Endothelial cell of umbilical vein (primary cell): Measurements from ENCODE around the gene SRRM4. TPM values are rescaled to one million over a fixed set of nuclear protein-coding genes. Genes with fewer than 3 reads are reported as not detected.

Experiments
- BruUV-seq: library from RNA; stranded (reverse); fragments of 400-500 nt; replicated peaks from 2 replicates; lab custom pipeline; 2021; lab: Mats Ljungman, UMichigan
- CTCF ChIA-PET: fragments of 300-600, 350-600 bp; sonication (Branson Sonifier 250); formaldehyde crosslinking; loops from one replicate; lab custom pipeline; 2021; ENCODE audit warnings: antibody characterized with exemption, inconsistent platforms; lab: Charles Lee
- POLR2A ChIA-PET: fragments of 300-600, 350-600 bp; sonication (Branson Sonifier 250); formaldehyde crosslinking; loops from one replicate; lab custom pipeline; 2021; ENCODE audit warnings: antibody characterized with exemption, inconsistent platforms; lab: Charles Lee
- DNase-seq: peaks from one replicate; pipeline ENCODE4 v3.0.0-alpha.2; 2011; ENCODE audit warnings: low read depth, low spot score
- FAIRE-seq: peaks from 2 replicates; lab custom pipeline; 2011; peaks lifted over from hg19 to GRCh38; lab: Jason Lieb, UNC
- H2AFZ ChIP-seq: 2 replicates; pipeline ENCODE4 v1.6.0; 2012; ENCODE audit warnings: low read depth, low read length, control low read depth, inconsistent platforms
- H3K27ac ChIP-seq: 2 replicates; pipeline ENCODE4 v1.5.1; 2011; ENCODE audit warnings: low read depth, mild to moderate bottlenecking, control low read depth, low read length, moderate library complexity; ENCODE audit not compliant: insufficient read depth
- H3K27me3 ChIP-seq, 2 experiments: 2 replicates each; pipeline versions ENCODE4 v1.6.0 to v1.6.1; 2011; ENCODE audit warnings: low read length in 2 of 2, mixed read lengths in 1 of 2; ENCODE audit not compliant: control insufficient read depth in 2 of 2, insufficient read depth in 2 of 2
- H3K36me3 ChIP-seq, 2 experiments: 2 replicates in 1 of 2; 3 replicates in 1 of 2; pipeline ENCODE4 v1.5.1; 2011; ENCODE audit warnings: low read length in 2 of 2, mild to moderate bottlenecking in 1 of 2, moderate library complexity in 1 of 2; ENCODE audit not compliant: control insufficient read depth in 2 of 2, insufficient read depth in 2 of 2; ENCODE audit errors: extremely low read depth in 1 of 2
- H3K4me1 ChIP-seq: 3 replicates; pipeline ENCODE4 v1.5.1; 2011; ENCODE audit warnings: mild to moderate bottlenecking, low read length; ENCODE audit not compliant: control insufficient read depth, insufficient read depth; ENCODE audit errors: extremely low read depth
- H3K4me2 ChIP-seq: 2 replicates; pipeline ENCODE4 v1.6.1; 2011; ENCODE audit warnings: low read length, control low read depth, mixed read lengths; ENCODE audit not compliant: insufficient read depth
- H3K4me3 ChIP-seq, 3 experiments: fragments of 200-600 bp in 1 of 3; sonication (generic), shearing (Covaris generic) in 1 of 3; replicated peaks in 1 of 3; 2 replicates each; pipeline ENCODE4 v1.5.1; 2011 to 2016; ENCODE audit warnings: control low read depth in 3 of 3, low read length in 3 of 3, mild to moderate bottlenecking in 2 of 3, inconsistent platforms in 1 of 3, low read depth in 1 of 3, moderate library complexity in 1 of 3; ENCODE audit not compliant: insufficient read depth in 1 of 3
- H3K79me2 ChIP-seq: 2 replicates; pipeline ENCODE4 v1.6.0; 2012; ENCODE audit warnings: low read length, inconsistent platforms; ENCODE audit not compliant: control insufficient read depth, insufficient read depth
- H3K9ac ChIP-seq: replicated peaks from 2 replicates; pipeline ENCODE3; 2011; ENCODE audit warnings: low read length, control low read depth; ENCODE audit not compliant: insufficient read depth; ENCODE audit errors: extremely low read depth
- H3K9me1 ChIP-seq: replicated peaks from 3 replicates; pipeline ENCODE4 v1.6.0; 2011; ENCODE audit warnings: mild to moderate bottlenecking, low read length; ENCODE audit not compliant: control insufficient read depth, insufficient read depth; ENCODE audit errors: extremely low read depth
- H3K9me3 ChIP-seq: replicated peaks from 2 replicates; pipeline ENCODE4 v1.5.1; 2012; ENCODE audit warnings: low read length, inconsistent platforms; ENCODE audit not compliant: control insufficient read depth, insufficient read depth
- H4K20me1 ChIP-seq: replicated peaks from 2 replicates; pipeline ENCODE3; 2011; ENCODE audit warnings: mild to moderate bottlenecking, low read length; ENCODE audit not compliant: control insufficient read depth, insufficient read depth; ENCODE audit errors: extremely low read depth
- FOS ChIP-seq: IDR thresholded peaks from 2 replicates; pipeline ENCODE4 v1.6.1; 2011; ENCODE audit warnings: mild to moderate bottlenecking, low read length, moderate library complexity, borderline replicate concordance; ENCODE audit not compliant: insufficient read depth
- GATA2 ChIP-seq: IDR thresholded peaks from 2 replicates; pipeline ENCODE4 v1.7.0; 2011; ENCODE audit warnings: low read depth, mild to moderate bottlenecking, moderate library complexity, mixed read lengths, low read length; ENCODE audit not compliant: insufficient read length, insufficient read depth
- JUN ChIP-seq: IDR thresholded peaks from 2 replicates; pipeline ENCODE4 v1.6.1; 2011; ENCODE audit warnings: borderline replicate concordance, low read depth; ENCODE audit not compliant: insufficient read length, insufficient read depth
- MYC ChIP-seq: IDR thresholded peaks from one replicate; pipeline ENCODE4 v1.6.1; 2011; ENCODE audit warnings: mild to moderate bottlenecking, low read depth, low read length
- POLR2AphosphoS5 ChIP-seq: IDR thresholded peaks from 2 replicates; pipeline ENCODE4 v1.6.1; 2012; ENCODE audit warnings: low read depth, mild to moderate bottlenecking, control low read depth, low read length, moderate library complexity; ENCODE audit not compliant: insufficient read depth
- dilution Hi-C: fragments of 300-500 bp; cut with MboI; formaldehyde crosslinking; loops from one replicate; pipeline ENCODE4 v1.15.0; 2019; ENCODE audit warnings: low sequenced_read_pairs; ENCODE audit not compliant: extremely low pct_ligation_motif_present
- intact Hi-C: fragments of 100-400 bp; cut with micrococcal nuclease; formaldehyde crosslinking; loops from one replicate; pipeline ENCODE4 v1.10.0; 2022
- polyA plus RNA-seq, 4 experiments: library from polyadenylated mRNA; depleted of rRNA in 3 of 4; stranded (reverse) in 3 of 4; unstranded in 1 of 4; fragments of >200 nt; gene quantifications; 2 replicates each; pipeline versions ENCODE4 v1.2.1 to v1.2.3, GENCODE V29; 2011 to 2012; ENCODE audit warnings: missing spikeins in 1 of 4
- total RNA-seq: library from RNA; stranded (reverse); gene quantifications from 2 replicates; pipeline ENCODE4 v1.2.3, GENCODE V29; 2021

The SRRM4 gene
- total and polyA plus RNA-seq, 2 donors (not counting 3 experiments of a cell fraction or from before 2014, with no cell fraction given) = not detected

- Histone ChIP-seq H3K9me3 (no peaks in the 10 kb centered on the region), H3K36me3 (no peaks in the 10 kb centered on the region), H4K20me1 (no peaks in the 10 kb centered on the region), H3K9ac (no peak overlapping the region), H3K4me2 (no peak overlapping the region), H3K27ac (no peak overlapping the region), H3K4me3 (no peak overlapping the region), H3K9me1 (no peaks in the 10 kb centered on the region), H2AFZ (no peak overlapping the region), H3K79me2 (no peaks in the 10 kb centered on the region), H3K27me3 (no peaks in the 10 kb centered on the region), H3K4me1 (no peaks in the 10 kb centered on the region)
- no peak for FAIRE-seq
- intact Hi-C loops (no loop called here), dilution Hi-C loops (no loop called here)
- TF ChIP-seq FOS (no peak), JUN (no peak)
- DNase-seq = no peak
- ChIA-PET POLR2A (interaction anchor here (0.6 kb wide), 1 partner anchor 33 kb away, joined by 3 read pairs; no protein-coding TSS in a partner anchor), CTCF (no interaction called here)
- no TSS peak for BruUV-seq
These were observed 225.8 kb downstream of the SRRM4 start for GRCh38 chr12:119207063-119207560.

- H4K20me1 ChIP-seq = no peaks in the 10 kb centered on the region
- TF ChIP-seq MYC (no peak), FOS (no peak), JUN (no peak), POLR2AphosphoS5 (no peak), GATA2 (no peak)
- BruUV-seq = no TSS peak
- FAIRE-seq = no peak
- no peak overlapping the region for H3K27ac ChIP-seq
- no peak overlapping the region for H3K4me2 ChIP-seq
- no peaks in the 10 kb centered on the region for H3K79me2 ChIP-seq
- intact Hi-C loops = no loop called here
- ChIA-PET POLR2A (no interaction called here), CTCF (no interaction called here)
- H3K9me1 ChIP-seq = no peaks in the 10 kb centered on the region
- H3K4me3 ChIP-seq = no peak overlapping the region
- no peaks in the 10 kb centered on the region for H3K9me3 ChIP-seq
- H3K36me3 ChIP-seq = no peaks in the 10 kb centered on the region
- dilution Hi-C loops = no loop called here
- H3K4me1 ChIP-seq = no peaks in the 10 kb centered on the region
- no peak for DNase-seq
- H3K9ac ChIP-seq = no peak overlapping the region
- H3K27me3 ChIP-seq = no peaks in the 10 kb centered on the region
- no peak overlapping the region for H2AFZ ChIP-seq
These were observed 227.3 kb downstream of the SRRM4 start for GRCh38 chr12:119208626-119209061.
